Hematopoietic multipotent progenitor cell treated with erythropoietin and hydrocortisone succinate and interleukin-3 and kit ligand, for 6 days (in vitro differentiated cells): ENCODE results near the gene RABGAP1L.
"Not testable (repeated sequence)": the region's sequence is repeated elsewhere in the genome, so short reads cannot be mapped to it uniquely, and the experiment has no call there.

Experiments used
- DNase-seq: peaks from one replicate; pipeline ENCODE4 v3.0.0-alpha.2; 2015

Gene RABGAP1L

GRCh38 chr1:174156437-174156836 is 2.9 kb upstream of the RABGAP1L start:
- peak; percentile 38 for DNase-seq

GRCh38 chr1:174157157-174157806 is 2.0 kb upstream of the RABGAP1L start:
- peak; percentile 26 for DNase-seq

- DNase-seq = no peak
Measured at GRCh38 chr1:174158767-174159251, 511 bp upstream of the RABGAP1L start.

- peak; percentile 57 for DNase-seq
Measured at GRCh38 chr1:174160109-174160473, 771 bp downstream of the RABGAP1L start.

- DNase-seq = no peak
Measured at GRCh38 chr1:174160603-174161002, 1.3 kb downstream of the RABGAP1L start.

GRCh38 chr1:174161813-174162212 is 2.5 kb downstream of the RABGAP1L start:
- DNase-seq = no peak

GRCh38 chr1:174164826-174165225 is 5.5 kb downstream of the RABGAP1L start:
- no peak for DNase-seq

GRCh38 chr1:174165471-174166137 is 6.3 kb downstream of the RABGAP1L start:
- peak; percentile 33 for DNase-seq

GRCh38 chr1:174166530-174167264 is 7.4 kb downstream of the RABGAP1L start:
- peak; percentile 92 for DNase-seq

- DNase-seq = no peak
Measured at GRCh38 chr1:174167265-174167803, 8.0 kb downstream of the RABGAP1L start.

GRCh38 chr1:174169342-174169741 is 10.0 kb downstream of the RABGAP1L start:
- DNase-seq = peak; percentile 5

- DNase-seq = no peak
Measured at GRCh38 chr1:174171073-174171472, 11.8 kb downstream of the RABGAP1L start.

- peak; percentile 30 for DNase-seq
Measured at GRCh38 chr1:174174461-174175329, 15.4 kb downstream of the RABGAP1L start.

- not testable (repeated sequence) for DNase-seq
Measured at GRCh38 chr1:174178459-174178858, 19.1 kb downstream of the RABGAP1L start.

GRCh38 chr1:174189428-174190062 is 30.2 kb downstream of the RABGAP1L start:
- DNase-seq = peak; percentile 6

GRCh38 chr1:174190691-174191199 is 31.4 kb downstream of the RABGAP1L start:
- DNase-seq = peak; percentile 31

- DNase-seq = no peak
Measured at GRCh38 chr1:174191349-174191862, 32.1 kb downstream of the RABGAP1L start.

- DNase-seq = no peak
Measured at GRCh38 chr1:174194461-174194860, 35.1 kb downstream of the RABGAP1L start.

- DNase-seq = no peak
Measured at GRCh38 chr1:174197088-174197487, 37.8 kb downstream of the RABGAP1L start.

GRCh38 chr1:174197547-174197946 is 38.2 kb downstream of the RABGAP1L start:
- DNase-seq = no peak

GRCh38 chr1:174198202-174198601 is 38.9 kb downstream of the RABGAP1L start:
- no peak for DNase-seq
